PC-3 (cell line): ENCODE results near the gene KCNQ1. TPM values are rescaled to one million over a fixed set of nuclear protein-coding genes. Genes with fewer than 3 reads are reported as not detected.
A peak's percentile ranks its signal among the peaks of the same experiment; 100 is the strongest.

Source experiments
- ATAC-seq: fragments of 200-7000 bp; cut with Tn5 transposase; 2 replicates; pipeline ENCODE4 v1.9.1; 2020; ENCODE audit warnings: mild to moderate bottlenecking, moderate library complexity
- BruUV-seq: library from RNA; stranded (reverse); fragments of 400-500 nt; replicated peaks from 2 replicates; lab custom pipeline; 2021; lab: Mats Ljungman, UMichigan
- CTCF ChIA-PET: fragments of 300-600 bp; sonication (Branson Sonifier 250); formaldehyde crosslinking; loops from one replicate; lab custom pipeline; 2022; ENCODE audit warnings: antibody characterized with exemption; lab: Charles Lee
- POLR2A ChIA-PET: fragments of 300-600 bp; sonication (Branson Sonifier 250); formaldehyde crosslinking; loops from one replicate; lab custom pipeline; 2022; ENCODE audit warnings: antibody characterized with exemption; ENCODE audit not compliant: unreplicated experiment; lab: Charles Lee
- DNase-seq: peaks from one replicate; pipeline ENCODE4 v3.0.0-alpha.2; 2015
- H2AFZ ChIP-seq: fragments of 300-600 bp; sonication (generic); 2 replicates; pipeline ENCODE4 v1.6.0; 2016; ENCODE audit warnings: antibody characterized with exemption, low read length
- H3F3A ChIP-seq: fragments of 300-600 bp; sonication (generic); one replicate; pipeline ENCODE4 v1.6.0; 2017; ENCODE audit warnings: antibody characterized with exemption, low read length, control low read depth, mild to moderate bottlenecking; ENCODE audit not compliant: unreplicated experiment
- H3K27ac ChIP-seq: fragments of 300-600 bp; sonication (generic); 2 replicates; pipeline ENCODE4 v1.5.1; 2016; ENCODE audit warnings: mild to moderate bottlenecking, low read length
- H3K27me3 ChIP-seq: fragments of 300-600 bp; sonication (generic); 2 replicates; pipeline ENCODE4 v1.6.1; 2016; ENCODE audit warnings: low read length, mixed read lengths
- H3K36me3 ChIP-seq: fragments of 300-600 bp; sonication (generic); 2 replicates; pipeline ENCODE4 v1.6.1; 2016; ENCODE audit warnings: low read depth, mixed run types, low read length, mixed read lengths
- H3K4me1 ChIP-seq: fragments of 300-600 bp; sonication (generic); 2 replicates; pipeline ENCODE4 v1.5.1; 2016; ENCODE audit warnings: low read length; ENCODE audit not compliant: insufficient read depth
- H3K4me2 ChIP-seq: fragments of 300-600 bp; sonication (generic); 2 replicates; pipeline ENCODE4 v1.6.0; 2016; ENCODE audit warnings: low read length
- H3K4me3 ChIP-seq: fragments of 300-600 bp; sonication (generic); 2 replicates; pipeline ENCODE4 v1.5.1; 2016; ENCODE audit warnings: mild to moderate bottlenecking, low read length, mixed read lengths
- H3K79me2 ChIP-seq: fragments of 300-600 bp; sonication (generic); 2 replicates; pipeline ENCODE4 v1.6.1; 2017; ENCODE audit warnings: low read length, mixed read lengths
- H3K9ac ChIP-seq: fragments of 300-600 bp; sonication (generic); 2 replicates; pipeline ENCODE4 v1.6.0; 2016; ENCODE audit warnings: mild to moderate bottlenecking, low read length
- H3K9me2 ChIP-seq: fragments of 300-600 bp; sonication (generic); replicated peaks from 2 replicates; pipeline ENCODE4 v1.6.1; 2016; ENCODE audit warnings: mixed run types, low read length, mixed read lengths
- H3K9me3 ChIP-seq: fragments of 300-600 bp; sonication (generic); 2 replicates; pipeline ENCODE4 v1.6.1; 2016; ENCODE audit warnings: low read length, mixed read lengths
- H4K20me1 ChIP-seq: fragments of 300-600 bp; sonication (generic); 2 replicates; pipeline ENCODE4 v1.6.1; 2016; ENCODE audit warnings: low read length, mixed read lengths
- EZH2 ChIP-seq: fragments of 300-600 bp; sonication (generic); IDR thresholded peaks from one replicate; pipeline ENCODE4 v1.6.1; 2017; ENCODE audit warnings: antibody characterized with exemption, mild to moderate bottlenecking, low read length; ENCODE audit not compliant: unreplicated experiment
- EZH2phosphoT487 ChIP-seq: fragments of 300-600 bp; sonication (generic); IDR thresholded peaks from 2 replicates; pipeline ENCODE4 v1.6.1; 2018; ENCODE audit warnings: mild to moderate bottlenecking, antibody characterized with exemption, low read length, borderline replicate concordance
- intact Hi-C: fragments of 100-400 bp; cut with micrococcal nuclease; formaldehyde crosslinking; loops from 2 replicates; pipeline ENCODE4 v1.9.0; 2023
- total RNA-seq: library from RNA; depleted of rRNA; stranded (reverse); fragments of >200 nt; gene quantifications from 2 replicates; pipeline ENCODE4 v1.2.3, GENCODE V29; 2014
- TF ChIP-seq, protein P1 (sequence below): fragments of 300-600 bp; sonication (generic); conservative IDR thresholded peaks from 2 replicates; pipeline ENCODE4 v1.5.1; 2017; ENCODE audit warnings: antibody characterized with exemption, low read depth, mild to moderate bottlenecking, low read length

Gene KCNQ1
- total RNA-seq, 1 experiment from 2014 or later, result 0.40 TPM

DNA sequence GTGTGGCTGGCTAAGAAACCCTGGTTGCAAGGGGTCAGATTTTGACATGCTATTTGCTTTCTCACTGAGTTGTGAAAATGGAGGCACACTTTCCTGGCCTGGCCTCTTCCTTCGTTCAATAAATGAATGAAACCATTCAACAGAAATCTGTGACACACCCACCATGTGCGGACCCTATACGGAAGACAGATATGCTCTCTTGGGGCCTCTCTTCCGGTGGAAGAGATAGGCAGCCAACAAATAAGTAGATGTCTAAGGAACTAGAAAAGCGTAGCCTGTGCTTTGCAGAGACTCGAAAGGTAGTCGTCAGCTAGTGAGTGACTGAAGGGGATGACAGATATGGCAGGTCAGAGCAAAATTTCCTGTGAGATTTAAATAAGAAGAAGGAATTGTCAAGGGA is 249.7 kb downstream of the KCNQ1 start:
- DNase-seq, result no peak
- no peaks in the 10 kb centered on the region for H3K9me3 ChIP-seq
- no peak for TF ChIP-seq EZH2phosphoT487
- TF ChIP-seq, protein P1, sequence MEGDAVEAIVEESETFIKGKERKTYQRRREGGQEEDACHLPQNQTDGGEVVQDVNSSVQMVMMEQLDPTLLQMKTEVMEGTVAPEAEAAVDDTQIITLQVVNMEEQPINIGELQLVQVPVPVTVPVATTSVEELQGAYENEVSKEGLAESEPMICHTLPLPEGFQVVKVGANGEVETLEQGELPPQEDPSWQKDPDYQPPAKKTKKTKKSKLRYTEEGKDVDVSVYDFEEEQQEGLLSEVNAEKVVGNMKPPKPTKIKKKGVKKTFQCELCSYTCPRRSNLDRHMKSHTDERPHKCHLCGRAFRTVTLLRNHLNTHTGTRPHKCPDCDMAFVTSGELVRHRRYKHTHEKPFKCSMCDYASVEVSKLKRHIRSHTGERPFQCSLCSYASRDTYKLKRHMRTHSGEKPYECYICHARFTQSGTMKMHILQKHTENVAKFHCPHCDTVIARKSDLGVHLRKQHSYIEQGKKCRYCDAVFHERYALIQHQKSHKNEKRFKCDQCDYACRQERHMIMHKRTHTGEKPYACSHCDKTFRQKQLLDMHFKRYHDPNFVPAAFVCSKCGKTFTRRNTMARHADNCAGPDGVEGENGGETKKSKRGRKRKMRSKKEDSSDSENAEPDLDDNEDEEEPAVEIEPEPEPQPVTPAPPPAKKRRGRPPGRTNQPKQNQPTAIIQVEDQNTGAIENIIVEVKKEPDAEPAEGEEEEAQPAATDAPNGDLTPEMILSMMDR, result no peak
- no peak for TF ChIP-seq EZH2
- ChIA-PET POLR2A (no interaction called here), CTCF (no interaction called here)
- H3K4me3 ChIP-seq, result no peak overlapping the region
- H3K4me2 ChIP-seq, result no peak overlapping the region
- H3K4me1 ChIP-seq, result peaks cover 10% of the 10 kb centered on the region; the same call in 1 of the 2 replicates
- peaks cover 100% of the 10 kb centered on the region for H3K79me2 ChIP-seq
- no peak overlapping the region for H3K27ac ChIP-seq
- H3K27me3 ChIP-seq, result no peaks in the 10 kb centered on the region
- no peaks in the 10 kb centered on the region for H3F3A ChIP-seq
- ATAC-seq, result no peak
- H3K36me3 ChIP-seq, result 0 out of 2 replicates have a peak, but pooled peaks cover 3% of the 10 kb centered on the region
- H4K20me1 ChIP-seq, result peaks cover 56% of the 10 kb centered on the region
- intact Hi-C loops, result no loop called here
- H3K9me2 ChIP-seq, result no peaks in the 10 kb centered on the region
- H3K9ac ChIP-seq, result no peak overlapping the region
- BruUV-seq, result no TSS peak
- no peak overlapping the region for H2AFZ ChIP-seq

DNA sequence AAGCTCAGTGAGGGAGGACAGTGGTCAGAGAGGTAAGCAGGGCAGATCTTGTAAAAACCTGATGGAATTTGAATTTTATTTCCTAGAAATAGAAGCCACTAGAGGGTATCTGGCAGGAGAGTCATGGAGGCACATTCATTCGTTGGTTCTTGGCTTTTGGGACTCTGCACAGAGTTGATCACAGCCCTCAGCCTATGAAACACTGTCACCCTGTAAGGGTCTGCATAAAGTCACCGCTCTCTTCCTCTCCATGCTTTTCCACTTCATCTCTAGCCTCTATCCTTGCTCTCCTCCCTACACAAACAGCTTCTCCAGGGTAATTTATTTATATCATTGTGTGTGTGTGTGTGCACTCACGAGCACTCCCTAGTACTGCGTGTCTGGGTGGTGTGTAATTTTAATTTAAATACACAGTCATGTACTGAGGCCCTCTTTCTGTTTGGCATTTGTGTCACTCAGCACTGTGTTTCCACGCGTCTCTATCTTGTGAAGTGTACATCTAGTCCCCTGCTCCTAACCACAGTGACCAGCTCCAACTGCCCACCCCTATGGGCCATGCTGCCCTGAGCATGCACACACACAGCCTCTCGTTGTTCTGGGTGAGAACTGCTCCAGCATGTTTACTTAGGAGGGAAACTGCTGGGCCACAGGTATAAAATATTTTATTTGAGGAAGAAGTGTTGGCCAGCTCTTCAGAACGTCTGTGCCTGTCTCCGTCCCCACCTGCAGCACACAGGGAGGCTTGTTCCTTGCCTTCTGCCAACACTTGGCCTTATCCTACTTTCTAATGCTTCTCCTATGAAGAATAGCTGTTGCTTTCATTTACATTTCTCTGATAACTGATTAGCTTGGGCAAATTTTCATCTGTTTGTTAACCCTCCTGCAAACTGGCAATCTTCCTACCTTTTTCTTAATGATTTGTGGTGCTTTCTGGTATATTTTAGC is 250.5 kb downstream of the KCNQ1 start:
- Histone ChIP-seq H3K36me3 (0 out of 2 replicates have a peak, but pooled peaks cover 3% of the 10 kb centered on the region), H2AFZ (no peak overlapping the region), H4K20me1 (peaks cover 56% of the 10 kb centered on the region), H3K4me3 (no peak overlapping the region), H3K9me3 (no peaks in the 10 kb centered on the region), H3K9me2 (no peaks in the 10 kb centered on the region), H3K27ac (no peak overlapping the region), H3K79me2 (peaks cover 95% of the 10 kb centered on the region), H3K9ac (no peak overlapping the region), H3K4me1 (peaks cover 10% of the 10 kb centered on the region; the same call in 1 of the 2 replicates), H3F3A (no peaks in the 10 kb centered on the region), H3K27me3 (no peaks in the 10 kb centered on the region), H3K4me2 (no peak overlapping the region)
- BruUV-seq, result no TSS peak
- intact Hi-C loops, result loop anchor here (5.0 kb wide), 1 partner anchor 163 kb away; no protein-coding TSS in a partner anchor
- no peak for ATAC-seq
- POLR2A ChIA-PET, result interaction anchor here (0.6 kb wide), 1 partner anchor 71 kb away, joined by 3 read pairs; no protein-coding TSS in a partner anchor
- CTCF ChIA-PET, result no interaction called here
- TF ChIP-seq, protein P1, result no peak
- TF ChIP-seq EZH2phosphoT487 (no peak), EZH2 (no peak)
- DNase-seq, result no peak

DNA sequence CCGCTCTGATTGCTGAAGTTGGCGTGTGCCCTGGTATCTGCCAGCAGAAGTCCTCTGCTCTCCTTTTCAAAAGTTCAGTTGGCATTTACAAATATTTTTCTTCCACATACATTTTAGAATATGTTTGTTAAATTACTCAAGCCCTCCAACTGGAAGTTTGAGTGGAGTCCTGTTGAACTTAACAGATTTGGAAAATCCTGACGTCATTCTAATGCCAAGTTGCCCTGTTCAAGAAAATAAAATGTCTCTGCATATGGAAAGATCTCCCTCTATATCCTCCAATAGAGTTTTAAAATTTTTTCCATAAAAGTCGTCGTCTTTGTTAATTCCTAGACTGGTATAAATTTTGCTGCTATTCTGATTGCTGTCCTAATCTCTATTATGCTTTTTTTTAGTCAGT is 251.6 kb downstream of the KCNQ1 start:
- no TSS peak for BruUV-seq
- Histone ChIP-seq H3K27ac (no peak overlapping the region), H3K36me3 (no peaks in the 10 kb centered on the region), H3K9me3 (no peaks in the 10 kb centered on the region), H3K4me3 (no peak overlapping the region), H4K20me1 (peaks cover 56% of the 10 kb centered on the region), H3K4me2 (peak overlapping the region; percentile 89; the same call in 1 of the 2 replicates), H3K79me2 (peaks cover 83% of the 10 kb centered on the region), H3F3A (no peaks in the 10 kb centered on the region), H3K4me1 (peaks cover 13% of the 10 kb centered on the region; the same call in 1 of the 2 replicates), H3K27me3 (no peaks in the 10 kb centered on the region), H2AFZ (no peak overlapping the region), H3K9me2 (no peaks in the 10 kb centered on the region), H3K9ac (no peak overlapping the region)
- no peak for TF ChIP-seq EZH2phosphoT487
- TF ChIP-seq, protein P1, result no peak
- TF ChIP-seq EZH2, result no peak
- intact Hi-C loops, result loop anchor here (5.0 kb wide), 1 partner anchor 164 kb away; no protein-coding TSS in a partner anchor
- ATAC-seq (no peak), DNase-seq (no peak)
- CTCF ChIA-PET, result no interaction called here
- POLR2A ChIA-PET, result no interaction called here
